Activated naive CD8-positive, alpha-beta T cell treated with anti-CD3 and anti-CD28 coated beads, Interleukin-2, amount 50 U/mL, for 24 hours (primary cell): ENCODE data around the gene PROK1.
"Not testable (repeated sequence)": the region's sequence is repeated elsewhere in the genome, so short reads cannot be mapped to it uniquely, and the experiment has no call there.

Source experiments
- ATAC-seq: fragments of 150-1000 bp; cut with Tn5 transposase; one replicate; pipeline ENCODE4 v1.10.0; 2021
- DNase-seq: peaks from one replicate; pipeline ENCODE4 v3.0.0; 2021
- H3K27ac Mint-ChIP-seq: one replicate; pipeline ENCODE4 v1.8.0; 2021; ENCODE audit warnings: mild to moderate bottlenecking, mixed read lengths
- H3K27me3 Mint-ChIP-seq: one replicate; pipeline ENCODE4 v1.8.0; 2021; ENCODE audit warnings: mixed read lengths
- H3K36me3 Mint-ChIP-seq: one replicate; pipeline ENCODE4 v1.8.0; 2021; ENCODE audit warnings: low read depth, mixed read lengths
- H3K4me1 Mint-ChIP-seq: one replicate; pipeline ENCODE4 v1.8.0; 2021; ENCODE audit warnings: mixed read lengths
- H3K4me3 Mint-ChIP-seq: one replicate; pipeline ENCODE4 v1.8.0; 2021; ENCODE audit warnings: mild to moderate bottlenecking, moderate library complexity, mixed read lengths
- H3K9me3 Mint-ChIP-seq: one replicate; pipeline ENCODE4 v1.8.0; 2021; ENCODE audit warnings: mixed read lengths

The PROK1 gene, protein sequence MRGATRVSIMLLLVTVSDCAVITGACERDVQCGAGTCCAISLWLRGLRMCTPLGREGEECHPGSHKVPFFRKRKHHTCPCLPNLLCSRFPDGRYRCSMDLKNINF

DNA sequence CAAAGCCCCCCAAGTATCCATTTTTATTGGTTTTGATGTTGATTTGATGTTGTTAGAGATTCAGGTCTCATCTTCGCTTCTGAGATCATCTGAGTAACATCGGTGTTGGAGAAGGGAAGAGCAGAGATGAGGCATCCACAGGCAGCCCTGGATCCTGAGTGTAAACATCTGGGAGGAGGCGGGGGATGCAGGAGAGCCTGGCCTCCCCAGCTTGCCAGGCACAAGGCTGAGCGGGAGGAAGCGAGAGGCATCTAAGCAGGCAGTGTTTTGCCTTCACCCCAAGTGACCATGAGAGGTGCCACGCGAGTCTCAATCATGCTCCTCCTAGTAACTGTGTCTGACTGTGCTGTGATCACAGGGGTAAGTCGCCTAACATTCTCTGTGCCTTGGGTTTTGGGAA lies at the start of gene PROK1:
TSS of gene PROK1 (plus strand) at position 221 of the 400 bp plus-strand sequence. CDS start at position 289, 68 bp downstream.
- H3K9me3 Mint-ChIP-seq = no peaks in the 10 kb centered on the region
- DNase-seq = no peak
- no peak for ATAC-seq
- H3K36me3 Mint-ChIP-seq = no peaks in the 10 kb centered on the region
- H3K27ac Mint-ChIP-seq = no peak within 1 kb of the TSS
- H3K4me1 Mint-ChIP-seq = no peaks in the 10 kb centered on the region
- no peaks in the 10 kb centered on the region for H3K27me3 Mint-ChIP-seq
- H3K4me3 Mint-ChIP-seq = no peak within 1 kb of the TSS

GRCh38 chr1:110403805-110404204 lies 47.1 kb upstream of the PROK1 start:
- peaks cover 35% of the 10 kb centered on the region for H3K36me3 Mint-ChIP-seq
- H3K27ac Mint-ChIP-seq = no peak overlapping the region
- ATAC-seq = no peak
- no peak overlapping the region for H3K4me3 Mint-ChIP-seq
- no peak for DNase-seq
- H3K4me1 Mint-ChIP-seq = peaks cover 22% of the 10 kb centered on the region
- no peaks in the 10 kb centered on the region for H3K9me3 Mint-ChIP-seq
- H3K27me3 Mint-ChIP-seq = no peaks in the 10 kb centered on the region

DNA sequence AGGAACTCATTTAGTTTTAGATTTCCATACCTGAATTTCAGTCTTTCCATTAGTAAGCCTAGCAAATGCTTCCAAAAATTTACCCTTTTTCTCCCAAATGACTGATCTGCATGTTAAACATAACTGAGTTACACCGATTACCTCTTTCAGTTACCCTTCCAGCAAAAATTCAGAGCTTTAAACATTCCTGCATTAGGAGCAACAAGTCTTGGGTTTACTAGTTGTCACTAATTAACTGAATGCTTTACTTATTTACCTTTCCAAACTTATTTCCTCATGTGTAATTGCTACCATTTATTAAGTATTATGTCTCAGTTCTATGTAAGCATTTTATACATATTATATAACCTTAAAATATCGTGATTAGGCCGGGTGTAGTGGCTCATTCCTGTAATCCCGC lies 46.5 kb upstream of the PROK1 start:
- no peak for ATAC-seq
- H3K4me1 Mint-ChIP-seq = peaks cover 26% of the 10 kb centered on the region
- H3K4me3 Mint-ChIP-seq = no peak overlapping the region

DNA sequence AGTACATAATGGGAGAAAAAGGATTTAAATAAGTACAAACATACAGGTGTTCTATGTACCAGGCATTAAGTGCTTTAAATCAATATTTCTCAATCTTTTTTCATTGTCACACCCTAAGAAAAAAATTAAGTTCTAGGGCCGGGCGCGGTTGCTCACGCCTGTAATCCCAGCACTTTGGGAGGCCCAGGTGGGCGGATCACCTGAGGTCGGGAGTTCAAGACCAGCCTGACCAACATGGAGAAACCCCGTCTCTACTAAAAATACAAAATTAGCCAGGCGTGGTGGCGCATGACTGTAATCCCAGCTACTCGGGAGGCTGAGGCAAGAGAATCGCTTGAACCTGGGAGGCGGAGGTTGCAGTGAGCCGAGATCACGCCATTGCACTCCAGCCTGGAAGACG lies 44.5 kb upstream of the PROK1 start:
- H3K4me1 Mint-ChIP-seq = peaks cover 26% of the 10 kb centered on the region
- not testable (repeated sequence) for H3K9me3 Mint-ChIP-seq, DNase-seq, ATAC-seq, H3K27me3 Mint-ChIP-seq
- H3K4me3 Mint-ChIP-seq = peak overlapping the region; percentile 100
- peak overlapping the region; percentile 100 for H3K27ac Mint-ChIP-seq
- H3K36me3 Mint-ChIP-seq = peaks cover 24% of the 10 kb centered on the region

More for the DNA sequence above, 46.5 kb upstream of the PROK1 start:
- Mint-ChIP-seq H3K9me3 (no peaks in the 10 kb centered on the region), H3K27ac (peak overlapping the region; percentile 52), H3K27me3 (no peaks in the 10 kb centered on the region), H3K36me3 (peaks cover 35% of the 10 kb centered on the region)
- no peak for DNase-seq

- Mint-ChIP-seq H3K27ac (peak within 1 kb of the TSS; percentile 100), H3K9me3 (no peaks in the 10 kb centered on the region), H3K4me3 (peak within 1 kb of the TSS; percentile 100), H3K27me3 (no peaks in the 10 kb centered on the region), H3K4me1 (peaks cover 26% of the 10 kb centered on the region), H3K36me3 (peaks cover 19% of the 10 kb centered on the region)
- DNase-seq (peak; percentile 92), ATAC-seq (peak; percentile 96)
Observed at GRCh38 chr1:110407260-110408210, 43.4 kb upstream of the PROK1 start, which contains the start of gene LAMTOR5. TSS of gene LAMTOR5 (minus strand) at chr1:110407694. CDS start at chr1:110407620, 74 bp downstream.

- Mint-ChIP-seq H3K36me3 (peaks cover 15% of the 10 kb centered on the region), H3K27me3 (no peaks in the 10 kb centered on the region), H3K4me1 (peaks cover 30% of the 10 kb centered on the region), H3K4me3 (peak overlapping the region; percentile 100), H3K9me3 (no peaks in the 10 kb centered on the region), H3K27ac (no peak overlapping the region)
- DNase-seq (no peak), ATAC-seq (no peak)
Observed at GRCh38 chr1:110408488-110408887, 42.5 kb upstream of the PROK1 start.

DNA sequence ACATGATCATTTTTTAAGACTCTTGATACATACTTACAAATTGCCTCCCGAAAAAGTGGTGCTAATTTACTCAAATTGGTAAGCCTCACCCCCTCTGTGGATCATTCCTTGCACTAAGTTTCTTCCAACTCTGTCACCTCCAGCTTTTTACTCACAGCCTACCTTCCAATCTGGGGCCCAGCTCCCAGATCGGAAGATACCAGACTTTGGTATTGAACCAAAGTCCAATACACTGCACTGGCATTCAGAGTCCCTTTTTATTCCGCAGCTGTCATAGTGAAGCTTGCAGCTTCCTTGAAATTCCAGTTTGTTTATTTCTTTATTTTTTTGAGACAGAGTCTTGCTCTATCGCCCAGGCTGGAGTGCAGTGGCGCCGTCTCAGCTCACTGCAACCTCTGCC lies 41.6 kb upstream of the PROK1 start:
- peak overlapping the region; percentile 100 for H3K4me3 Mint-ChIP-seq
- peak overlapping the region; percentile 54 for H3K27ac Mint-ChIP-seq

GRCh38 chr1:110411173-110411735 lies 39.7 kb upstream of the PROK1 start:
- Mint-ChIP-seq H3K27me3 (no peaks in the 10 kb centered on the region), H3K9me3 (no peaks in the 10 kb centered on the region), H3K27ac (no peak overlapping the region), H3K36me3 (peaks cover 9% of the 10 kb centered on the region), H3K4me1 (peaks cover 24% of the 10 kb centered on the region), H3K4me3 (no peak overlapping the region)
- DNase-seq (no peak), ATAC-seq (no peak)

More for the DNA sequence above, 41.6 kb upstream of the PROK1 start:
- DNase-seq (no peak), ATAC-seq (no peak)
- H3K36me3 Mint-ChIP-seq = peaks cover 13% of the 10 kb centered on the region
- H3K27me3 Mint-ChIP-seq = no peaks in the 10 kb centered on the region
- H3K9me3 Mint-ChIP-seq = no peaks in the 10 kb centered on the region
- peaks cover 30% of the 10 kb centered on the region for H3K4me1 Mint-ChIP-seq

- Mint-ChIP-seq H3K4me3 (no peak overlapping the region), H3K9me3 (no peaks in the 10 kb centered on the region), H3K36me3 (peaks cover under 1% of the 10 kb centered on the region), H3K27me3 (no peaks in the 10 kb centered on the region), H3K27ac (no peak overlapping the region), H3K4me1 (peaks cover 17% of the 10 kb centered on the region)
- ATAC-seq (peak; percentile 55), DNase-seq (peak; percentile 60)
Observed at GRCh38 chr1:110412576-110412975, 38.4 kb upstream of the PROK1 start.

- peaks cover 13% of the 10 kb centered on the region for H3K4me1 Mint-ChIP-seq
- H3K9me3 Mint-ChIP-seq, ATAC-seq, H3K27me3 Mint-ChIP-seq, H3K36me3 Mint-ChIP-seq, H3K27ac Mint-ChIP-seq, DNase-seq, H3K4me3 Mint-ChIP-seq: not testable (repeated sequence)
Observed at GRCh38 chr1:110413045-110413444, 37.9 kb upstream of the PROK1 start.

- DNase-seq = no peak
- Mint-ChIP-seq H3K27ac (no peak overlapping the region), H3K27me3 (no peaks in the 10 kb centered on the region)
Observed at GRCh38 chr1:110418729-110419128, 32.2 kb upstream of the PROK1 start.

GRCh38 chr1:110420023-110420662 lies 30.8 kb upstream of the PROK1 start:
- no peak for ATAC-seq
- Mint-ChIP-seq H3K4me3 (no peak overlapping the region), H3K36me3 (no peaks in the 10 kb centered on the region), H3K4me1 (no peaks in the 10 kb centered on the region), H3K27me3 (peaks cover 3% of the 10 kb centered on the region), H3K27ac (no peak overlapping the region), H3K9me3 (no peaks in the 10 kb centered on the region)
- DNase-seq = no peak

More at GRCh38 chr1:110418729-110419128, 32.2 kb upstream of the PROK1 start:
- Mint-ChIP-seq H3K36me3 (no peaks in the 10 kb centered on the region), H3K4me1 (no peaks in the 10 kb centered on the region), H3K4me3 (no peak overlapping the region), H3K9me3 (no peaks in the 10 kb centered on the region)
- ATAC-seq = no peak

DNA sequence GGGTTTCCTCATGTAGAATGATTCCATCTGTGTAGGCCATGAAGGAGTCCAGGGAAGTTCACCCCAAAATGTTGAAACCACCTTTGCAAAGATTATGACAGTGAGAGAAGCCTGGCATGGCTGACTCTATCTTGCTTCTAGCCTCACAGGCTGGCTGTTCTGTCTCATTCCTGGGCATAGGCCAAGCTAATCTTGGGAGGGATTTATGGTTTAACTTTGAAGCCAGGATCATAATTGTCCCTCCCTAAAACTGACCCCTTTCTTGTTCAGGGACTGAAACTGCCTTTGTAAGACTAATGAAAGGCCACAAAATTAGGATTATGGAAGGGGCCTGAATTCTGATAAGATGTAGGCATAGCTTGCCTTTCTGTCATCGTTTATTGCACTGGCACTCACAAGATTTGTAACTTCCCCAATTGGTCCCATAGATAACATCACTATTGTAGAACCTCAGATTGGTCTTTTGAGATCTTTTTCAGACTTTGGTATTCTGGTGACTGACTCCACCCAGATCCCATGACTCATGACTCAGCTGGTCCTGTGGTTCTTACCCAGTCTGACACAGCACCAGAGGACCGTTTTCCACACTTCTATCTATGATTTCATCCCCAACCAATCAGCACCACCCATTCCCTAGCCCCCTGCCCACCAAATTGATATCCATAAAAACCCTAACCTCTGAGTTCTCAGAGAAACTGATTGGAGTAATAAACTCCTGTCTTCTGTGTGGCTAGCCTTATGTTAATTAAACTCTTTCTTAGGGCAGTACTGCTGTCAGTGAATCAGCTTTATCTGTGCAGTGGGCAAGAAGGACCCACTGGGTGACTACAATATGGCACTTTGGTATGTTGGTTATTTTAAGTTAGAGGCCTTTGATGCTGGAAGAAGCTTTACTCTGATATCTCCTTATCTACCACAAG lies 29.8 kb upstream of the PROK1 start:
- DNase-seq = no peak

More for the DNA sequence above, 29.8 kb upstream of the PROK1 start:
- Mint-ChIP-seq H3K9me3 (no peaks in the 10 kb centered on the region), H3K36me3 (no peaks in the 10 kb centered on the region), H3K27ac (peak overlapping the region; percentile 16), H3K27me3 (peaks cover 3% of the 10 kb centered on the region), H3K4me1 (no peaks in the 10 kb centered on the region), H3K4me3 (no peak overlapping the region)
- peak; percentile 63 for ATAC-seq
